ENCODE results near the gene LSM8. TPM values are rescaled to one million over a fixed set of nuclear protein-coding genes. Genes with fewer than 3 reads are reported as not detected.

Gene LSM8
- total and polyA plus RNA-seq, 10 of the 15 experiments (the other 5 are each of a cell fraction or from before 2014, with no cell fraction given) = 46.9 to 173 (median 111) TPM

- TF ChIP-seq, protein P1, sequence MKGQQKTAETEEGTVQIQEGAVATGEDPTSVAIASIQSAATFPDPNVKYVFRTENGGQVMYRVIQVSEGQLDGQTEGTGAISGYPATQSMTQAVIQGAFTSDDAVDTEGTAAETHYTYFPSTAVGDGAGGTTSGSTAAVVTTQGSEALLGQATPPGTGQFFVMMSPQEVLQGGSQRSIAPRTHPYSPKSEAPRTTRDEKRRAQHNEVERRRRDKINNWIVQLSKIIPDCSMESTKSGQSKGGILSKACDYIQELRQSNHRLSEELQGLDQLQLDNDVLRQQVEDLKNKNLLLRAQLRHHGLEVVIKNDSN (IDR thresholded peaks at IDR 0.05; ENCODE audit: borderline replicate concordance, extremely low read length, insufficient read depth, low read depth, low read length) = no peak
- 0 out of 4 replicates have a peak, but pooled peaks of 1 of the 2 experiments have one; percentile 1 for TF ChIP-seq EP300 (IDR thresholded peaks at IDR 0.05; ENCODE audit: borderline replicate concordance in 1 of 2, control insufficient read depth in 1 of 2, low read depth in 2 of 2, low read length in 2 of 2)
- peak; percentile 86 for TF ChIP-seq NBN (IDR thresholded peaks at IDR 0.05)
- TF ChIP-seq SREBF2 (IDR thresholded peaks at IDR 0.05; ENCODE audit: low read length) = no peak
- TF ChIP-seq RELB (IDR thresholded peaks at IDR 0.05; ENCODE audit: low read depth) = 0 out of 2 replicates have a peak, but pooled peaks have one; percentile 36
- TF ChIP-seq PML (IDR thresholded peaks at IDR 0.05; ENCODE audit: low read length) = peak; percentile 97
- peak; percentile 67; the same call in 1 of the 2 replicates for TF ChIP-seq ZBTB40 (IDR thresholded peaks at IDR 0.05; ENCODE audit: borderline replicate concordance)
- TF ChIP-seq CREB1 (IDR thresholded peaks at IDR 0.05; ENCODE audit: low read depth) = peak; percentile 70
- TF ChIP-seq BMI1 (IDR thresholded peaks at IDR 0.05; ENCODE audit: borderline replicate concordance) = no peak
- peak; percentile 80; the same call in 1 of the 2 replicates for TF ChIP-seq ASH2L (IDR thresholded peaks at IDR 0.05; ENCODE audit: borderline replicate concordance, low read depth)
- TF ChIP-seq ZNF207 (IDR thresholded peaks at IDR 0.05; ENCODE audit: borderline replicate concordance) = no peak
- no peak for TF ChIP-seq JUNB (IDR thresholded peaks at IDR 0.05)
- TF ChIP-seq EGR1 (IDR thresholded peaks at IDR 0.05; ENCODE audit: borderline replicate concordance in 1 of 2, low read depth in 2 of 2, low read length in 2 of 2) = peak in 1 of 2 experiments; percentile 58; a peak in 1 of 3 replicates
- TF ChIP-seq TBL1XR1 (IDR thresholded peaks at IDR 0.05; ENCODE audit: low read depth, low read length) = 0 out of 2 replicates have a peak, but pooled peaks have one; percentile 58
- peak; percentile 73 for TF ChIP-seq GABPA (IDR thresholded peaks at IDR 0.05; ENCODE audit: low read depth)
- no peak for TF ChIP-seq MEF2B (IDR thresholded peaks at IDR 0.05; ENCODE audit: partially characterized antibody, poor library complexity, severe bottlenecking)
- peak; percentile 55; the same call in 1 of the 2 replicates for TF ChIP-seq BACH1 (IDR thresholded peaks at IDR 0.05; ENCODE audit: borderline replicate concordance)
- peak; percentile 32 for TF ChIP-seq HDAC6 (IDR thresholded peaks at IDR 0.05; ENCODE audit: unreplicated experiment)
- TF ChIP-seq ZBTB33 (IDR thresholded peaks at IDR 0.05) = no peak
- TF ChIP-seq CBX5 (IDR thresholded peaks at IDR 0.05; ENCODE audit: low read depth) = no peak; the same call in none of the 2 replicates
- TF ChIP-seq CBX3 (IDR thresholded peaks at IDR 0.05; ENCODE audit: borderline replicate concordance, low read depth) = no peak
These were observed at the start of gene LSM8 (continued) for GRCh38 chr7:118183786-118184564.
